Measurements from ENCODE around the gene CAMK1D. TPM values are rescaled to one million over a fixed set of nuclear protein-coding genes. Genes with fewer than 3 reads are reported as not detected.
A peak's percentile ranks its signal among the peaks of the same experiment; 100 is the strongest.
"Not testable (repeated sequence)": the region's sequence is repeated elsewhere in the genome, so short reads cannot be mapped to it uniquely, and the experiment has no call there.

CAMK1D gene
- total RNA-seq, 2 donors from 2014 or later: 4.8 to 14.5 TPM

GRCh38 chr10:12712293-12712983 lies 363.1 kb downstream of the CAMK1D start:
- WGBS: 93% methylated on average over 11 of the region's 11 CpGs
- Histone ChIP-seq H3K27me3 (replicated peaks; ENCODE audit: insufficient read depth) (no peaks in the 10 kb centered on the region), H3K4me1 (replicated peaks) (no peaks in the 10 kb centered on the region), H3K36me3 (no peaks in the 10 kb centered on the region), H3K4me3 (no peak overlapping the region), H3K9me3 (no peaks in the 10 kb centered on the region), H3K27ac (no peak overlapping the region)
- intact Hi-C loops (cut with DNase I): loop anchor here (5.0 kb wide), 1 partner anchor 500 kb away; no protein-coding TSS in a partner anchor
- TF ChIP-seq POLR2AphosphoS5 (IDR thresholded peaks at IDR 0.05): no peak
- TF ChIP-seq POLR2A (IDR thresholded peaks at IDR 0.05): no peak
- TF ChIP-seq CTCF (IDR thresholded peaks at IDR 0.05): no peak
- DNase-seq (ENCODE audit: low spot score): no peak

GRCh38 chr10:12712984-12713316 lies 363.6 kb downstream of the CAMK1D start:
- not testable (repeated sequence) for H3K9me3 ChIP-seq; DNase-seq (ENCODE audit: low spot score); H3K36me3 ChIP-seq; H3K4me1 ChIP-seq (replicated peaks); H3K27ac ChIP-seq; H3K4me3 ChIP-seq; H3K27me3 ChIP-seq (replicated peaks; ENCODE audit: insufficient read depth)
- intact Hi-C loops (cut with DNase I): loop anchor here (5.0 kb wide), 1 partner anchor 501 kb away; no protein-coding TSS in a partner anchor
- 96% methylated on average over 6 of the region's 6 CpGs for WGBS

DNA sequence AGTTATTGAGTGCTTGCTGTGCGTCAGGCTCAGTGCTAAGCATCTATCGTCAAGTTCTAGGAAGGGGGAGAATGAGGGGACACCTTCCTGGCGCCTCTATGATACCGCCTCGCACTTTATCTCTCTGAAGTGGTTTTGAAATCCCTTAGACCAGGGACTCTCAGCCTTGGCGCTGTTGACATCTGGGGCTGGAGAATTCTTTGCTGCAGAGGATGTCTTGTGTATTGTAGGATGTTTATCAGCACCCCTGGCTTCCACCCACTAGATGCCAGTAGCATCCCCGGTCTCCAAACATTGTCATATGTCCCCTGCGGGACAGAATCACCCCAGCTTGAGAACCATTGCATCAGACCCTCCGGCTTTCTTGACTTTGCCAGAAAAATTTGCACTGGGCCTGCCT lies 366.7 kb downstream of the CAMK1D start:
- TF ChIP-seq CTCF (IDR thresholded peaks at IDR 0.05): no peak
- no peak for TF ChIP-seq POLR2AphosphoS5 (IDR thresholded peaks at IDR 0.05)
- H3K36me3 ChIP-seq: no peaks in the 10 kb centered on the region
- no peaks in the 10 kb centered on the region for H3K9me3 ChIP-seq
- peaks cover 6% of the 10 kb centered on the region for H3K4me1 ChIP-seq (replicated peaks)
- no peak overlapping the region for H3K27ac ChIP-seq
- DNase-seq (ENCODE audit: low spot score): no peak
- 93% methylated on average over 9 of the region's 9 CpGs for WGBS
- intact Hi-C loops (cut with DNase I): loop anchor here (5.0 kb wide), 2 partner anchors 341 to 356 kb away; no protein-coding TSS in a partner anchor
- no peaks in the 10 kb centered on the region for H3K27me3 ChIP-seq (replicated peaks; ENCODE audit: insufficient read depth)
- no peak overlapping the region for H3K4me3 ChIP-seq

DNA sequence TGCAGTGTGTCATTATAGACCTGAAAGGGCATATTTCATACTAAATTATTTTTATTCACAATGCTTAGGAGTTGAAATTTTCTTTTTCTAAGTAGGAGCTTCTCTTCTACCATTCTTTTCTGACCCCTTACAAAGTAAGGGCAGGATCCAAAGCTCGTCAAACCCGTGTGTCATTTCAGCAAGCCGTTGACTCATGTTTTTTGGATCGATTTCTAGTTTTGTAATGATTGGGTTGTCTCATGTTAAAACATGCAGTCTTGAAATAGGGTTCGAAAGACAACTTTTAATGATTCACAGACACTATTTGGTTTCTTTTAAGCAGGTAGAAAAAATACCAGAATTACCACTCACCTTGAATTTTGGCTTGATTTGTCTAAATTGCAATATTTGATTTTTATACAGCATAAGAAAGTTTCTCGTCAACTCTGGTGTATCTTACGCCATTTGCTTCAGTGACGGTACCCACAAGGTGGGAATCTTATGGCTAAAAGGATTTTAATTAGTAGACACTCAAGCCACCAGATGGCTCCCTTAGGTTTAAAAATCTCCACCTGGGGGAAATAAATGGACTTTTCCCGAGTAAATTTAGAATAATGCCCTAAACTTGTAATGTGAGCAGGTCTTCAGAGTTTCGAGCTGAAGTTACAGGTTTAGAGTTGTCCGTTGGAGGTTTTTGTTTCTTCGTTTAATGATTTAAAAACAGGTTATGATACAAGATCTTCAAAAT lies 368.8 kb downstream of the CAMK1D start:
- no peaks in the 10 kb centered on the region for H3K9me3 ChIP-seq
- no peak overlapping the region for H3K4me3 ChIP-seq
- intact Hi-C loops (cut with DNase I): loop anchor here (5.0 kb wide), 2 partner anchors 339 to 354 kb away; no protein-coding TSS in a partner anchor
- DNase-seq (ENCODE audit: low spot score): no peak
- H3K4me1 ChIP-seq (replicated peaks): peaks cover 7% of the 10 kb centered on the region
- peak in 2 of 4 experiments; percentile 41 to 47 for TF ChIP-seq CTCF (IDR thresholded peaks at IDR 0.05)
- no peak for TF ChIP-seq POLR2AphosphoS5 (IDR thresholded peaks at IDR 0.05)
- no peak for TF ChIP-seq POLR2A (IDR thresholded peaks at IDR 0.05)
- no peaks in the 10 kb centered on the region for H3K36me3 ChIP-seq
- H3K27ac ChIP-seq: no peak overlapping the region
- WGBS: 55% methylated on average over 12 of the region's 12 CpGs
- no peaks in the 10 kb centered on the region for H3K27me3 ChIP-seq (replicated peaks; ENCODE audit: insufficient read depth)

GRCh38 chr10:12719365-12719764 lies 370.0 kb downstream of the CAMK1D start:
- DNase-seq (ENCODE audit: low spot score): no peak
- peaks cover 7% of the 10 kb centered on the region for H3K4me1 ChIP-seq (replicated peaks)
- intact Hi-C loops (cut with DNase I): loop anchor here (5.0 kb wide), 2 partner anchors 338 to 353 kb away; no protein-coding TSS in a partner anchor
- H3K36me3 ChIP-seq: no peaks in the 10 kb centered on the region
- 62% methylated on average over 2 of the region's 2 CpGs for WGBS
- H3K4me3 ChIP-seq: no peak overlapping the region
- TF ChIP-seq POLR2AphosphoS5 (IDR thresholded peaks at IDR 0.05) (no peak), CTCF (IDR thresholded peaks at IDR 0.05) (no peak), POLR2A (IDR thresholded peaks at IDR 0.05) (no peak)
- no peak overlapping the region for H3K27ac ChIP-seq
- H3K9me3 ChIP-seq: no peaks in the 10 kb centered on the region
- no peaks in the 10 kb centered on the region for H3K27me3 ChIP-seq (replicated peaks; ENCODE audit: insufficient read depth)
